Measurements from ENCODE around the gene EP400. TPM values are rescaled to one million over a fixed set of nuclear protein-coding genes. Genes with fewer than 3 reads are reported as not detected.

The EP400 gene
- total and polyA plus RNA-seq, 2 of the 8 experiments (the other 6 are each of a cell fraction or from before 2014, with no cell fraction given) = 13.1 to 69.7 TPM

DNA sequence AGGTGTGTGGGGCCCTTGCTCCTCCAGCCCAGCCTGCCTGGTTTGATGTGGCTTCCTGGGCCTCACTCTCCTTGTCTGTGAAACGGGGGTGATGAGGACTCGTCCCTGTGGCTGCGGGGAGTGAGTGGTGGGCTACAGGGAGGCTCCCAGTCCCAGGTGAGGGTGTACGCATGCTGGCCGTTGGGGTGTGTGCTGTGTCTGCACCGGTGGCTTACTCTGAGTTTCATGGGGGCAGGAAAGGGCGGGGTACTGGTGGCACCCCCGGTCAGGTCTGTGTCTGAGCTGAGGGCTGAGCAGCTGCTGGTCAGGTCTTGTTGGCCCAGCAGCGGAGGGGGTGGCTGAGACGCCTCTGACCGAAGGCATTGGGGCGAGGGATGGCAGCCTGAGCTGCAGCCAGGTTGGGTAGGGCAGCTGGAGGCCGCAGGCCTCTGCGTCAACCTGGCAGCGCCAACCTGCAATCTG, 44.1 kb upstream of the EP400 start (continued):
- TF ChIP-seq RFX5 (IDR thresholded peaks at IDR 0.05; ENCODE audit: borderline replicate concordance, low read depth, low read length) (no peak), POLR2A (IDR thresholded peaks at IDR 0.05; ENCODE audit: control extremely low read depth in 1 of 2, low read depth in 2 of 2, low read length in 2 of 2) (no peak), HDAC2 (IDR thresholded peaks at IDR 0.05; ENCODE audit: borderline replicate concordance in 1 of 2, low read depth in 2 of 2, low read length in 2 of 2) (no peak), CTBP2 (IDR thresholded peaks at IDR 0.05; ENCODE audit: borderline replicate concordance, insufficient read depth, insufficient read length, low read length) (no peak), MAFK (IDR thresholded peaks at IDR 0.05; ENCODE audit: low read depth, low read length) (no peak), PHF8 (conservative IDR thresholded peaks at IDR 0.05; ENCODE audit: low read depth, low read length) (no peak), SIRT6 (IDR thresholded peaks at IDR 0.05; ENCODE audit: low read length) (no peak), SP4 (IDR thresholded peaks at IDR 0.05; ENCODE audit: low read length) (no peak)

Data from H1 (cell line).